H9 (cell line): ENCODE measurements around the gene PANX2. TPM values are rescaled to one million over a fixed set of nuclear protein-coding genes. Genes with fewer than 3 reads are reported as not detected.

ENCODE experiments used
- DNase-seq: peaks from one replicate; pipeline ENCODE4 v3.0.0-alpha.2; 2017
- H2AFZ ChIP-seq: one replicate; pipeline ENCODE4 v1.6.1; 2013; ENCODE audit warnings: mild to moderate bottlenecking, low read length, control low read depth, moderate library complexity
- H2AK5ac ChIP-seq: 2 replicates; pipeline ENCODE4 v1.6.1; 2013; ENCODE audit warnings: low read length, control low read depth, mixed read lengths; ENCODE audit not compliant: insufficient read length
- H2BK120ac ChIP-seq: one replicate; pipeline ENCODE4 v1.6.1; 2013; ENCODE audit warnings: low read depth, mild to moderate bottlenecking, low read length, control low read depth, inconsistent platforms; ENCODE audit not compliant: poor library complexity, severe bottlenecking
- H2BK12ac ChIP-seq: 2 replicates; pipeline ENCODE4 v1.6.1; 2013; ENCODE audit warnings: low read length, control low read depth, mixed read lengths, low read depth; ENCODE audit not compliant: insufficient read length
- H2BK15ac ChIP-seq: 2 replicates; pipeline ENCODE4 v1.6.1; 2013; ENCODE audit warnings: low read depth, low read length, control low read depth
- H2BK20ac ChIP-seq: one replicate; pipeline ENCODE4 v1.6.1; 2013; ENCODE audit warnings: low read depth, mild to moderate bottlenecking, low read length, control low read depth, inconsistent platforms; ENCODE audit not compliant: poor library complexity, severe bottlenecking
- H2BK5ac ChIP-seq: 2 replicates; pipeline ENCODE4 v1.6.1; 2013; ENCODE audit warnings: low read length, control low read depth, mixed read lengths; ENCODE audit not compliant: insufficient read length
- H3K14ac ChIP-seq: 2 replicates; pipeline ENCODE4 v1.6.1; 2013; ENCODE audit warnings: low read length, control low read depth; ENCODE audit not compliant: insufficient read depth
- H3K18ac ChIP-seq: 2 replicates; pipeline ENCODE4 v1.6.1; 2013; ENCODE audit warnings: low read depth, mild to moderate bottlenecking, mixed read lengths, low read length, control low read depth; ENCODE audit not compliant: insufficient read length
- H3K23ac ChIP-seq: 2 replicates; pipeline ENCODE4 v1.6.1; 2013; ENCODE audit warnings: low read length, control low read depth, mixed read lengths, low read depth; ENCODE audit not compliant: insufficient read length
- H3K23me2 ChIP-seq: 2 replicates; pipeline ENCODE4 v1.6.1; 2013; ENCODE audit warnings: low read depth, mild to moderate bottlenecking, mixed read lengths, low read length, control low read depth; ENCODE audit not compliant: insufficient read length, poor library complexity, severe bottlenecking
- H3K27ac ChIP-seq: 2 replicates; pipeline ENCODE4 v1.5.1; 2013; ENCODE audit warnings: low read length, control low read depth, mixed read lengths, low read depth; ENCODE audit not compliant: insufficient read length
- H3K27me3 ChIP-seq: 2 replicates; pipeline ENCODE4 v1.6.1; 2013; ENCODE audit warnings: low read length, control low read depth, inconsistent platforms; ENCODE audit not compliant: insufficient read depth
- H3K4ac ChIP-seq: 2 replicates; pipeline ENCODE4 v1.6.1; 2013; ENCODE audit warnings: low read depth, mild to moderate bottlenecking, control low read depth, inconsistent platforms, low read length, moderate library complexity
- H3K4me1 ChIP-seq: 2 replicates; pipeline ENCODE4 v1.6.1; 2013; ENCODE audit warnings: low read length, control low read depth, inconsistent platforms; ENCODE audit not compliant: insufficient read depth
- H3K4me2 ChIP-seq: 2 replicates; pipeline ENCODE4 v1.6.1; 2013; ENCODE audit warnings: low read length, control low read depth, mixed read lengths; ENCODE audit not compliant: insufficient read length, insufficient read depth
- H3K56ac ChIP-seq: 2 replicates; pipeline ENCODE4 v1.6.1; 2013; ENCODE audit warnings: low read depth, mild to moderate bottlenecking, mixed read lengths, low read length, control low read depth; ENCODE audit not compliant: insufficient read length
- H3K79me1 ChIP-seq: 2 replicates; pipeline ENCODE4 v1.6.1; 2013; ENCODE audit warnings: low read depth, mild to moderate bottlenecking, moderate library complexity, low read length, control low read depth, inconsistent platforms; ENCODE audit not compliant: insufficient read depth, poor library complexity, severe bottlenecking
- H3K79me2 ChIP-seq: 2 replicates; pipeline ENCODE4 v1.6.1; 2013; ENCODE audit warnings: low read length, control low read depth, inconsistent platforms; ENCODE audit not compliant: insufficient read depth
- H3K9ac ChIP-seq: 2 replicates; pipeline ENCODE4 v1.6.1; 2013; ENCODE audit warnings: low read length, control low read depth, mixed read lengths; ENCODE audit not compliant: insufficient read length; ENCODE audit errors: extremely low read depth
- H3K9me3 ChIP-seq: one replicate; pipeline ENCODE4 v1.6.1; 2013; ENCODE audit warnings: low read depth, low read length, inconsistent platforms; ENCODE audit not compliant: control insufficient read depth
- H3T11ph ChIP-seq: one replicate; pipeline ENCODE4 v1.6.1; 2013; ENCODE audit warnings: mild to moderate bottlenecking, low read length, control low read depth, inconsistent platforms
- H4K20me1 ChIP-seq: one replicate; pipeline ENCODE4 v1.6.1; 2013; ENCODE audit not compliant: control insufficient read depth, insufficient read length, insufficient read depth
- H4K5ac ChIP-seq: 2 replicates; pipeline ENCODE4 v1.6.1; 2013; ENCODE audit warnings: low read depth, mild to moderate bottlenecking, mixed read lengths, low read length, control low read depth; ENCODE audit not compliant: insufficient read length
- H4K8ac ChIP-seq: replicated peaks from 2 replicates; pipeline ENCODE4 v1.6.1; 2013; ENCODE audit warnings: low read length, control low read depth, mixed read lengths, low read depth; ENCODE audit not compliant: insufficient read length
- H4K91ac ChIP-seq: 2 replicates; pipeline ENCODE4 v1.6.1; 2013; ENCODE audit warnings: low read depth, mild to moderate bottlenecking, moderate library complexity, mixed read lengths, low read length, control low read depth; ENCODE audit not compliant: insufficient read length
- H3K27ac Mint-ChIP-seq, 3 experiments: 2 replicates in 2 of 3; 3 replicates in 1 of 3; pipeline ENCODE4 v1.8.0; 2020 to 2021; ENCODE audit warnings: mixed read lengths in 3 of 3, mild to moderate bottlenecking in 1 of 3, moderate library complexity in 1 of 3
- H3K27me3 Mint-ChIP-seq: 2 replicates; pipeline ENCODE4 v1.8.0; 2021; ENCODE audit warnings: low read depth, mild to moderate bottlenecking, moderate library complexity, mixed read lengths
- H3K36me3 Mint-ChIP-seq, 3 experiments: 2 replicates in 2 of 3; 3 replicates in 1 of 3; pipeline ENCODE4 v1.8.0; 2020 to 2021; ENCODE audit warnings: low read depth in 3 of 3, mixed read lengths in 3 of 3; ENCODE audit not compliant: insufficient read depth in 1 of 3
- H3K4me1 Mint-ChIP-seq, 2 experiments: 2 replicates each; pipeline ENCODE4 v1.8.0; 2020; ENCODE audit warnings: mixed read lengths in 2 of 2
- H3K4me3 Mint-ChIP-seq, 2 experiments: 2 replicates in 1 of 2; 3 replicates in 1 of 2; pipeline ENCODE4 v1.8.0; 2020 to 2021; ENCODE audit warnings: mild to moderate bottlenecking in 2 of 2, mixed read lengths in 2 of 2, moderate library complexity in 1 of 2
- H3K9me3 Mint-ChIP-seq, 2 experiments: 2 replicates in 1 of 2; 3 replicates in 1 of 2; pipeline ENCODE4 v1.8.0; 2020; ENCODE audit warnings: mild to moderate bottlenecking in 2 of 2, mixed read lengths in 2 of 2, moderate library complexity in 1 of 2
- CTCF ChIP-seq: fragments of 200-600 bp; sonication (generic); conservative IDR thresholded peaks from 3 replicates; pipeline ENCODE4 v1.8.0; 2021; ENCODE audit warnings: antibody characterized with exemption, mild to moderate bottlenecking
- WGBS: extraction: QIAGEN DNeasy Blood & Tissue Kit; methylation state at CpG from one replicate; pipeline ENCODE4 v1.1.7; 2013; ENCODE audit warnings: missing lambda C conversion rate, low lambda C conversion rate, mixed read lengths; ENCODE audit not compliant: insufficient read length; ENCODE audit errors: extremely low coverage; 5-methylcytosine and 5-hydroxymethylcytosine counted together
- total RNA-seq: library from RNA; stranded (reverse); gene quantifications from 2 replicates; pipeline ENCODE4 v1.2.1, GENCODE V29; 2021

Gene PANX2
- total RNA-seq, 1 experiment from 2014 or later: 8.0 TPM

- Histone ChIP-seq H4K8ac (no peak overlapping the region), H3K27ac (no peak overlapping the region), H4K20me1 (no peaks in the 10 kb centered on the region), H3K9ac (no peak overlapping the region), H3K14ac (no peak overlapping the region; the same call in 1 of the 2 replicates), H2BK20ac (no peak overlapping the region), H3K56ac (no peak overlapping the region), H4K91ac (no peak overlapping the region), H2AFZ (no peak overlapping the region), H3K27me3 (no peaks in the 10 kb centered on the region), H3K4me1 (no peaks in the 10 kb centered on the region), H4K5ac (no peak overlapping the region), H3K18ac (no peak overlapping the region), H2BK15ac (no peak overlapping the region), H3K9me3 (no peaks in the 10 kb centered on the region), H3T11ph (no peak overlapping the region), H2BK120ac (no peak overlapping the region), H3K23ac (no peak overlapping the region), H3K79me2 (no peaks in the 10 kb centered on the region), H2BK5ac (no peak overlapping the region), H3K23me2 (peaks cover 7% of the 10 kb centered on the region), H3K79me1 (no peaks in the 10 kb centered on the region), H3K4me2 (no peak overlapping the region), H2AK5ac (no peak overlapping the region), H3K4ac (no peak overlapping the region), H2BK12ac (no peak overlapping the region)
- Mint-ChIP-seq H3K27me3 (no peaks in the 10 kb centered on the region; the same call in 1 of the 2 replicates), H3K36me3 (peaks cover 0 to 14% (median 4%) of the 10 kb centered on the region in 3 experiments; a peak in 5 of 7 replicates), H3K27ac (no peak overlapping the region), H3K4me3 (no peak overlapping the region), H3K9me3 (no peaks in the 10 kb centered on the region; a peak in 2 of 5 replicates), H3K4me1 (peaks cover 5 to 7% of the 10 kb centered on the region in 2 experiments)
- no CpG with 5 or more reads among the region's 39 CpGs for WGBS
- TF ChIP-seq CTCF: no peak
- DNase-seq: no peak
These were observed 9.6 kb downstream of the PANX2 start for GRCh38 chr22:50179937-50180726.
